ENCODE results near the gene TTBK2. TPM values are rescaled to one million over a fixed set of nuclear protein-coding genes. Genes with fewer than 3 reads are reported as not detected.

Gene TTBK2
- total and polyA plus RNA-seq, 9 donors: 5.2 to 28.7 (median 20.2) TPM

- H3K9me3 ChIP-seq: no peaks in the 10 kb centered on the region
- H3K27me3 ChIP-seq: no peaks in the 10 kb centered on the region
- no peaks in the 10 kb centered on the region for H3K4me1 ChIP-seq (ENCODE audit: insufficient read depth)
- H3K36me3 ChIP-seq: no peaks in the 10 kb centered on the region
- no peak for DNase-seq
- H3K27ac ChIP-seq: no peak overlapping the region
- intact Hi-C loops (cut with DNase I): no loop called here
- TF ChIP-seq POLR2A (IDR thresholded peaks at IDR 0.05) (no peak), EP300 (IDR thresholded peaks at IDR 0.05) (no peak), CTCF (IDR thresholded peaks at IDR 0.05) (no peak)
- H3K4me3 ChIP-seq: no peak overlapping the region
- 74 to 79% (median 76%) methylated on average over 2 of the region's 2 CpGs for WGBS, 3 donors
These were observed 62.0 kb downstream of the TTBK2 start for GRCh38 chr15:42858540-42858939.

DNA sequence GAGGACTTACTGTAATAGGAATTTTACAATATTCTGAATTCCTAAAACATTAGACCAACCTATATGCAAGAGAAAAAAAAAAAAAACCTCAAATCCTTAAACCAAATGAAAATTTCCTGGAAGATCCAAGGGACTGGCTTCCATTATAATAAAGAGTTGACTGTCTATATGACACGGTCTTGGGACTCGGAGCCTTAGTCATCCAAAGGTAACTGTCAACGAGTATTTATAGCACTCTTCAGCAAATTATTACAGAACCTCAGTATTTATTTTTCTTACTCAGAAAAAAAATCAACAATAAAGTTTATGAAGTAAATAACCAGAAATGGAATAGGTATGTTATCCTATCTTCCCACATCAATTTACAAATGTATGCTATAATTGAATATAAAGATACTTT, 66.0 kb downstream of the TTBK2 start:
- TF ChIP-seq EP300 (IDR thresholded peaks at IDR 0.05) (no peak), CTCF (IDR thresholded peaks at IDR 0.05) (no peak), POLR2A (IDR thresholded peaks at IDR 0.05) (no peak)
- no peaks in the 10 kb centered on the region for H3K36me3 ChIP-seq
- H3K4me1 ChIP-seq (ENCODE audit: insufficient read depth): no peaks in the 10 kb centered on the region
- no peaks in the 10 kb centered on the region for H3K27me3 ChIP-seq
- no peak overlapping the region for H3K27ac ChIP-seq
- intact Hi-C loops (cut with DNase I): no loop called here
- H3K9me3 ChIP-seq: no peaks in the 10 kb centered on the region
- no peak overlapping the region for H3K4me3 ChIP-seq
- WGBS, 3 donors: 94 to 98% (median 97%) methylated on average over 3 of the region's 3 CpGs
- DNase-seq: no peak

DNA sequence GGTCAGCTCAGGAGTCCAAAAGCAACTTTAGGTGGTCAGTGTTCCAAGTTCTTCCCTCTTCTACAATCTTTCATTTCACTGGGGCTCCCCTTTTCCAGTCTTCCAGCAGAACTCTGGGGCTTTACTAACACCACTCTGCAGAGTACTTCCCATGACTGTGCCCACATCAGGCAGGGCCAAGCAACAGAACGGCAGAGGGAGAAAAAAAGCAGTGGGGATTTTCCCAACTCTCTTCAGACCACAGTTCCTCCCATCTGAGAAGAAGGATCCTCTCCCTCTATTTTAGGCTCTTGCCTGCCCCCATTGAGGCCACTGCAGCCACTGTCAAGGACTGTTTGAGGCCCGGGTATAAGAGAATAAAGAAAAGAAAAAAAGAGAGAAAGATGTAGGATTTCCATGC, 70.7 kb downstream of the TTBK2 start:
- H3K4me3 ChIP-seq: no peak overlapping the region
- no peak overlapping the region for H3K27ac ChIP-seq
- WGBS, 3 donors: 78 to 90% (median 88%) methylated on average over 2 of the region's 2 CpGs
- DNase-seq: no peak
- H3K9me3 ChIP-seq: no peaks in the 10 kb centered on the region
- intact Hi-C loops (cut with DNase I): no loop called here
- no peaks in the 10 kb centered on the region for H3K36me3 ChIP-seq
- TF ChIP-seq CTCF (IDR thresholded peaks at IDR 0.05) (no peak), POLR2A (IDR thresholded peaks at IDR 0.05) (no peak), EP300 (IDR thresholded peaks at IDR 0.05) (no peak)
- H3K4me1 ChIP-seq (ENCODE audit: insufficient read depth): no peaks in the 10 kb centered on the region
- no peaks in the 10 kb centered on the region for H3K27me3 ChIP-seq

GRCh38 chr15:42848846-42849245, 71.7 kb downstream of the TTBK2 start:
- Histone ChIP-seq H3K4me3 (no peak overlapping the region), H3K36me3 (no peaks in the 10 kb centered on the region), H3K27ac (no peak overlapping the region), H3K4me1 (ENCODE audit: insufficient read depth) (no peaks in the 10 kb centered on the region), H3K9me3 (no peaks in the 10 kb centered on the region), H3K27me3 (no peaks in the 10 kb centered on the region)
- TF ChIP-seq POLR2A (IDR thresholded peaks at IDR 0.05) (no peak), EP300 (IDR thresholded peaks at IDR 0.05) (no peak), CTCF (IDR thresholded peaks at IDR 0.05) (no peak)
- DNase-seq: no peak
- intact Hi-C loops (cut with DNase I): no loop called here

GRCh38 chr15:42846647-42847046, 73.9 kb downstream of the TTBK2 start:
- TF ChIP-seq EP300 (IDR thresholded peaks at IDR 0.05): no peak
- TF ChIP-seq CTCF (IDR thresholded peaks at IDR 0.05): no peak
- no peak for TF ChIP-seq POLR2A (IDR thresholded peaks at IDR 0.05)
- 84 to 92% (median 91%) methylated on average over 1 of the region's 1 CpG for WGBS, 3 donors
- Histone ChIP-seq H3K4me3 (no peak overlapping the region), H3K27me3 (no peaks in the 10 kb centered on the region), H3K27ac (no peak overlapping the region), H3K9me3 (no peaks in the 10 kb centered on the region), H3K4me1 (ENCODE audit: insufficient read depth) (no peaks in the 10 kb centered on the region), H3K36me3 (no peaks in the 10 kb centered on the region)
- intact Hi-C loops (cut with DNase I): no loop called here
- DNase-seq: no peak
